OCI-LY1 (cell line): ENCODE measurements around the gene OR11H6.

ENCODE experiments used
- CTCF ChIP-seq: fragments of 200-600 bp; sonication (generic), shearing (Covaris generic); IDR thresholded peaks from 2 replicates; pipeline ENCODE4 v1.5.1; 2017; ENCODE audit warnings: mild to moderate bottlenecking, antibody characterized with exemption, low read length, moderate library complexity, mixed read lengths
- EZH2 ChIP-seq: fragments of 200-600 bp; sonication (generic), shearing (Covaris generic); IDR thresholded peaks from 2 replicates; pipeline ENCODE4 v1.8.0; 2017; ENCODE audit warnings: borderline replicate concordance, mixed run types, mild to moderate bottlenecking, antibody characterized with exemption, low read length, moderate library complexity, mixed read lengths

GRCh38 chr14:20194101-20194500, 29.4 kb upstream of the OR11H6 start:
- TF ChIP-seq CTCF = no peak
- no peak for TF ChIP-seq EZH2
